ENCODE data around the gene AGPAT1.

AGPAT1 gene

GRCh38 chr6:32184084-32184640 is 8.3 kb upstream of the AGPAT1 start, which contains the start of gene AGER:
AGER (minus strand) TSS chr6:32184253; CDS start chr6:32184222, 31 bp downstream.
- Mint-ChIP-seq H3K27me3 (no peaks in the 10 kb centered on the region), H3K4me1 (ENCODE audit: low read depth) (peaks cover 82% of the 10 kb centered on the region), H3K36me3 (ENCODE audit: low read depth) (peaks cover 93% of the 10 kb centered on the region), H3K27ac (peak within 1 kb of the TSS; percentile 82), H3K4me3 (no peak within 1 kb of the TSS), H3K9me3 (no peaks in the 10 kb centered on the region)
- peak; percentile 28 for DNase-seq

- Mint-ChIP-seq H3K4me1 (ENCODE audit: low read depth) (peaks cover 82% of the 10 kb centered on the region), H3K27me3 (no peaks in the 10 kb centered on the region), H3K4me3 (no peak overlapping the region), H3K27ac (peak overlapping the region; percentile 82), H3K9me3 (no peaks in the 10 kb centered on the region), H3K36me3 (ENCODE audit: low read depth) (peaks cover 93% of the 10 kb centered on the region)
- no peak for DNase-seq
Observed at GRCh38 chr6:32183483-32184083, 7.7 kb upstream of the AGPAT1 start.

- Mint-ChIP-seq H3K4me3 (no peak overlapping the region), H3K36me3 (ENCODE audit: low read depth) (peaks cover 92% of the 10 kb centered on the region), H3K27ac (peak overlapping the region; percentile 82), H3K27me3 (no peaks in the 10 kb centered on the region), H3K4me1 (ENCODE audit: low read depth) (peaks cover 77% of the 10 kb centered on the region), H3K9me3 (no peaks in the 10 kb centered on the region)
- no peak for DNase-seq
Observed at GRCh38 chr6:32183030-32183429, 7.1 kb upstream of the AGPAT1 start.

GRCh38 chr6:32182555-32182981 is 6.7 kb upstream of the AGPAT1 start:
- no peak for DNase-seq
- Mint-ChIP-seq H3K9me3 (no peaks in the 10 kb centered on the region), H3K4me1 (ENCODE audit: low read depth) (peaks cover 74% of the 10 kb centered on the region), H3K27ac (peak overlapping the region; percentile 82), H3K27me3 (no peaks in the 10 kb centered on the region), H3K4me3 (no peak overlapping the region), H3K36me3 (ENCODE audit: low read depth) (peaks cover 87% of the 10 kb centered on the region)

GRCh38 chr6:32181915-32182529 is 6.1 kb upstream of the AGPAT1 start:
- Mint-ChIP-seq H3K27me3 (no peaks in the 10 kb centered on the region), H3K9me3 (no peaks in the 10 kb centered on the region), H3K4me1 (ENCODE audit: low read depth) (peaks cover 74% of the 10 kb centered on the region), H3K36me3 (ENCODE audit: low read depth) (peaks cover 82% of the 10 kb centered on the region), H3K4me3 (no peak overlapping the region), H3K27ac (peak overlapping the region; percentile 82)
- DNase-seq: no peak

GRCh38 chr6:32181148-32181702 is 5.3 kb upstream of the AGPAT1 start:
- no peaks in the 10 kb centered on the region for H3K27me3 Mint-ChIP-seq
- H3K27ac Mint-ChIP-seq: peak overlapping the region; percentile 99
- no peaks in the 10 kb centered on the region for H3K9me3 Mint-ChIP-seq
- peaks cover 74% of the 10 kb centered on the region for H3K36me3 Mint-ChIP-seq (ENCODE audit: low read depth)
- no peak for DNase-seq
- H3K4me1 Mint-ChIP-seq (ENCODE audit: low read depth): peaks cover 74% of the 10 kb centered on the region
- H3K4me3 Mint-ChIP-seq: no peak overlapping the region

GRCh38 chr6:32179766-32180405 is 4.0 kb upstream of the AGPAT1 start:
- DNase-seq: no peak
- Mint-ChIP-seq H3K27me3 (no peaks in the 10 kb centered on the region), H3K4me1 (ENCODE audit: low read depth) (peaks cover 72% of the 10 kb centered on the region), H3K36me3 (ENCODE audit: low read depth) (peaks cover 64% of the 10 kb centered on the region), H3K4me3 (peak overlapping the region; percentile 94), H3K27ac (peak overlapping the region; percentile 99), H3K9me3 (no peaks in the 10 kb centered on the region)

- peaks cover 56% of the 10 kb centered on the region for H3K36me3 Mint-ChIP-seq (ENCODE audit: low read depth)
- H3K4me3 Mint-ChIP-seq: peak overlapping the region; percentile 94
- H3K4me1 Mint-ChIP-seq (ENCODE audit: low read depth): peaks cover 78% of the 10 kb centered on the region
- no peaks in the 10 kb centered on the region for H3K9me3 Mint-ChIP-seq
- no peak for DNase-seq
- no peaks in the 10 kb centered on the region for H3K27me3 Mint-ChIP-seq
- H3K27ac Mint-ChIP-seq: peak overlapping the region; percentile 99
Observed at GRCh38 chr6:32178547-32179440, 2.9 kb upstream of the AGPAT1 start.

GRCh38 chr6:32177788-32178546 is 2.1 kb upstream of the AGPAT1 start, which contains the start of gene RNF5:
RNF5 (plus strand) TSS chr6:32178405; CDS start chr6:32178512, 107 bp downstream.
- H3K27me3 Mint-ChIP-seq: no peaks in the 10 kb centered on the region
- H3K4me1 Mint-ChIP-seq (ENCODE audit: low read depth): peaks cover 78% of the 10 kb centered on the region
- no peaks in the 10 kb centered on the region for H3K9me3 Mint-ChIP-seq
- DNase-seq: peak; percentile 87
- H3K36me3 Mint-ChIP-seq (ENCODE audit: low read depth): peaks cover 48% of the 10 kb centered on the region
- H3K27ac Mint-ChIP-seq: peak within 1 kb of the TSS; percentile 99
- H3K4me3 Mint-ChIP-seq: peak within 1 kb of the TSS; percentile 94

GRCh38 chr6:32177183-32177787 is 1.4 kb upstream of the AGPAT1 start:
- no peak for DNase-seq
- Mint-ChIP-seq H3K27ac (peak overlapping the region; percentile 99), H3K36me3 (ENCODE audit: low read depth) (peaks cover 41% of the 10 kb centered on the region), H3K9me3 (no peaks in the 10 kb centered on the region), H3K4me3 (peak overlapping the region; percentile 94), H3K27me3 (no peaks in the 10 kb centered on the region), H3K4me1 (ENCODE audit: low read depth) (peaks cover 76% of the 10 kb centered on the region)

- Mint-ChIP-seq H3K27me3 (no peaks in the 10 kb centered on the region), H3K36me3 (ENCODE audit: low read depth) (peaks cover 35% of the 10 kb centered on the region), H3K9me3 (no peaks in the 10 kb centered on the region), H3K4me1 (ENCODE audit: low read depth) (peaks cover 73% of the 10 kb centered on the region), H3K4me3 (peak overlapping the region; percentile 94), H3K27ac (peak overlapping the region; percentile 99)
- no peak for DNase-seq
Observed at GRCh38 chr6:32176476-32177182, 745 bp upstream of the AGPAT1 start.

GRCh38 chr6:32175322-32175710 is 568 bp downstream of the AGPAT1 start:
- peak overlapping the region; percentile 94 for H3K4me3 Mint-ChIP-seq
- H3K36me3 Mint-ChIP-seq (ENCODE audit: low read depth): peaks cover 31% of the 10 kb centered on the region
- H3K27ac Mint-ChIP-seq: peak overlapping the region; percentile 99
- H3K27me3 Mint-ChIP-seq: no peaks in the 10 kb centered on the region
- no peak for DNase-seq
- no peaks in the 10 kb centered on the region for H3K9me3 Mint-ChIP-seq
- peaks cover 65% of the 10 kb centered on the region for H3K4me1 Mint-ChIP-seq (ENCODE audit: low read depth)

All from activated T-cell treated with anti-CD3 and anti-CD28 coated beads, Interleukin-2, amount 50 U/mL, for 24 hours (primary cell).